GM12873 (cell line): Measurements from ENCODE around the gene ITFG1.
A peak's percentile ranks its signal among the peaks of the same experiment; 100 is the strongest.

ENCODE experiments used
- CTCF ChIP-seq: IDR thresholded peaks from 2 replicates; pipeline ENCODE4 v1.5.1; 2012; ENCODE audit warnings: low read depth, mild to moderate bottlenecking, moderate library complexity, low read length, control low read depth; ENCODE audit not compliant: insufficient read depth; ENCODE audit errors: missing control alignments

Gene ITFG1

DNA sequence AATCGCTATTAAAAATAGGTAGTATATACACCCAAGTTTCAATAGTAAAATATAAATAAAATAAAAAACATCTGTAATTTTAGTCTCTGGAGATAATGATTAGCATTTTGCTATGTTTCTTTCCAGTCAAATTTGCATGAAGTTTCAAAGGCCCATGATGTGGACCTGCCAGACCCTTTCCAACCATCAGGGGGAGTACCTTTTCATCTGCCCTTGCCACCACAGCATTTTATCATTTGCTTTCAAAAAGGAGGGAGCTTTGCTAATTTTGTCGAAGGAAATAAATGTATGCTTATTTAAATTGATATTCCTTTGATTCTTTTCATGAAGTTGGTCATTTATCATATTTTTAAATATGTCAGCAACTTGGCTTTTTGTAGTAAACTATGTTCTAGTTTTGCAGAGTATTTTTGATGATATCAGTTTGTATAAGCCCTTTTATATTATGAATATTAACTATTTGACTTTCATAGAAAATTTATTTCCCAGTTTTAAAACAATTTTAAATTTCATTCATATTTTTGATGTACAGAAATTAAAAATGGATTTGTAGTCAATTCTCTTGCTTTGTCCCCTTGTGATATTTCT lies 201.9 kb downstream of the ITFG1 start:
- peak; percentile 68 for TF ChIP-seq CTCF

DNA sequence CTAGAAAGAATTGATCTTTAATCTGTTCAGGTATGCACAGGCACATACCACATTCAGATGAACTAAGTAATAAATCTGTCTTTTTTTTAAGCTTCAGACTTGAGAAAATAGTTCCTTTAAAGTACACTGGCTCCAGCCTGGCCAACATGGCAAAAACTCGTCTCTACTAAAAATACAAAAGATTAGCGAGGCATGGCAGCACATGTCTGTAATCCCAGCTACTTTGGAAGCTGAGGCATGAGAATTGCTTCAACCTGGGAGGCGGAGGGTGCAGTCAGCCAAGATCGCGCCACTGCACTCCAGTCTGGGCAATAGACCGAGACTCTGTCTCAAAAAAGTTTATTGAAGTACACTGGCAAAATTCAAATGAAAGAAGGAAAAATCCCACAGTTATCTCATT lies 206.1 kb downstream of the ITFG1 start:
- TF ChIP-seq CTCF, result no peak

- TF ChIP-seq CTCF, result no peak
Observed at GRCh38 chr16:47250983-47251382, 209.9 kb downstream of the ITFG1 start.

- no peak for TF ChIP-seq CTCF
Observed at GRCh38 chr16:47247690-47248089, 213.2 kb downstream of the ITFG1 start.

GRCh38 chr16:47244206-47244605 lies 216.7 kb downstream of the ITFG1 start:
- no peak for TF ChIP-seq CTCF

GRCh38 chr16:47241061-47241460 lies 219.8 kb downstream of the ITFG1 start:
- no peak for TF ChIP-seq CTCF

- TF ChIP-seq CTCF, result no peak
Observed at GRCh38 chr16:47236716-47237115, 224.1 kb downstream of the ITFG1 start.

DNA sequence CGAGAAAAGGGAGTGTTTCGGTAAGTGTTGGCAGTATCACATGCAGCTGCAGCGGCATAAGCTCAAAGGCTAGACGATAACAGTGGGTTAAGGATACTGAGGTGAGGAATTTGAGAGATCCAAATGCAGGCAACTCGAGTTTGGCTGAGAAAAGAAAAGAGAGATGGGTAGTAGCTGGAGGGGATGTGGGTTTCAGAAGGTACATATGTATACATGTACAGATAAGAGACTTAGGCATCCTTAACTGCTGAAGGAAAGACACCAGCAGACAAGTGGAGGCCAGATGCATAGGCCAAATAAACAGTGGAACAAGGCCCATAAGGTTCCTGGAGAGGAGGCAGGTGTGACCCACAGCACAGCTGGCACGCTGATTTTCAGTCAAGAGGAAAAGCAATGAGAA lies 230.6 kb downstream of the ITFG1 start:
- TF ChIP-seq CTCF, result no peak
